Measurements from ENCODE around the gene SORBS2.
"Not testable (repeated sequence)": the region's sequence is repeated elsewhere in the genome, so short reads cannot be mapped to it uniquely, and the experiment has no call there.

SORBS2 gene

GRCh38 chr4:185578284-185578683 lies 233.7 kb downstream of the SORBS2 start:
- no peak for DNase-seq

- DNase-seq = no peak
Measured at GRCh38 chr4:185576962-185577950, 234.7 kb downstream of the SORBS2 start.

DNA sequence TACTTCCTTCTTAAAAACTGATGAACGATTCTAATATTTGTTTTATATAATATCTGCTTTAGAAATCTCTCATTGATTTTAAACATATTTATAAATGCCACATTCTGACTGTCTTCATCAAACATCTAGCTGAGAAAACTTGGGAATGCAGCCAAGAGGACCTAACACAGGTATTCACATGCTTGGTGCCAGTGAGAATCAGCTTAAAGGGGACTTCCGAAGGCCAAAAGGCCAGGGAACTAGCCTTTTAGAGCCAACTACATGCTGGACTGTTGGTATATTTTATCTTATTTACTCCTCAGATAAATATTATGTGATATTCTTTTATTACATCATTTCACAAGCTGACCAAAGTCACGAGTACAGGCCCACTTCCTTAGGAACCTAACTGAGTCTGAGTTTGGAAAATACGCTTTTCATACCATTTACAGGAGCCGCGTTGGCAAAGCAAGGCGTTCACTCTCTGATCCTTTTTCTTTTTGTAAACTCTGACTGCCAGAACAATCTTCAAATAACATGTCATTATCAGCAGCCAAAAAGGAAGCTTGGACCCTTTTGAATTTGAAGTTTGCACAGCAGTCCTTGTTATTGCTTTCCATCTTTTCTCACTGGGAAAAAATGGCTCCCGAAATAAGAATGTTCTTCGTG lies 235.6 kb downstream of the SORBS2 start:
- no peak for DNase-seq

DNA sequence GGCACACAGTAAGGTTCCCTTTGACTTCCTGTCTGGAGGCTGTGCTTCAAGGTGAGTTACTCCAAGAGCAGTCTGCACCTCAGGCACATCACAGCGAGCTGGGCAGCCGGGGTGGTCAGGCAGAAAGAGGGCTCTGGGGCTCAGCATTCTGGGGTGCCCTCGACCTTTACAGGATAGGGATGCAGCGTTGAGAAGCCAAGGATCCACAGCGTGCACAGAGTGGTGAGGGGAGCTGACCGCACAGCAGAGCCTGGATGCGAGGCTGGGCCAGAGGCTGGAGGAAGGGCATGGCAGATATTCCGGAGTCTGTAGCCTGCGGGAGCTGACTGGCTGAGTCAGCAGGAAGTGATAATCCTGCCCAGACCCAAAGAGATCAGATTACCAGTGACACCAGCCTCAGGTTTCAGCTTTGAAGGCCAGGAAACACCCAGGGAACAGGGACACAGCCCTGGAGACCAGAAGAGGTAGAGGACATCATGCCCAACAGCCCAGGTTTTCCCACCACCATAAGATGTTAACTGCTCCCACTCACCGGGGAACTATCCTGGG lies 238.3 kb downstream of the SORBS2 start:
- DNase-seq = no peak

- no peak for DNase-seq
Measured at GRCh38 chr4:185570727-185571126, 241.3 kb downstream of the SORBS2 start.

GRCh38 chr4:185567381-185568376 lies 244.3 kb downstream of the SORBS2 start:
- DNase-seq = no peak

DNA sequence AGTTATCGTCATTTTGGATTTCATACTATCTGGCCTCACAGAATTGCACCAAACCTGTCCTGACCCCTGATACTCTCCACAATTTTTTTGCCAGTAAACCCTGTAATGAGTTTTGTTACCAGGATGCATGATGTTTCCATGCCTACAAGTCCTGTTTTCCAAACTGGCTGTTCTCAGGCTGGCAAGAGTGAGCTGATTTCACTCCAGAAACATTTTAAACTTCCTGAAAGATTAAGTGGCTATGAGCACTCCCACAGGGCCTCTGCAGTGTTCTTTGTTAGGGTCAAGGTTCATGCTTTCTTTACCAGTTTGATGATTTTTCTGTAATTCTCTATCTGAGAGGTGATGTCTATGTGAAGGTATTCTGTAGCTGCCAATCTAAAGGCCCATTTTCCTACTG lies 245.0 kb downstream of the SORBS2 start:
- no peak for DNase-seq

DNA sequence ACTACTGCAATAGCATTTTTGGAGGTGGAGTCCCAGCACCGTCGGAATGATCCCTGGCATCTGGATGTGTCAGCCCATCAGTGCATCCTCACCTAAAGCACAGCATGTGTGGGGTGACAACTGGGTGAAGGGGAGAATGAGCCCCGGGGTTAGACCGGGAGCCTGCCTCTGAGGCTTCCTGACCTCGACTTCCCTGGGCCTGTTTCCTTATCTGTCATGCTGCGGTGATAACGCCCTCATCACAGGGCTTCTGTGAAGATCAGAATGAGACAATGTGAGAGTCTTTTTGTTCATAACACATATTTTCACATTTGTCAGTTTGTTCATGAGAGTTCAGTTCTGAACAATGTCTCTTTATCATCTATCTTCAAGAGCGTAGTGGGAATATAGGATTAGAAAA lies 245.6 kb downstream of the SORBS2 start:
- DNase-seq = no peak

- DNase-seq = no peak
Measured at GRCh38 chr4:185565696-185566095, 246.3 kb downstream of the SORBS2 start.

DNA sequence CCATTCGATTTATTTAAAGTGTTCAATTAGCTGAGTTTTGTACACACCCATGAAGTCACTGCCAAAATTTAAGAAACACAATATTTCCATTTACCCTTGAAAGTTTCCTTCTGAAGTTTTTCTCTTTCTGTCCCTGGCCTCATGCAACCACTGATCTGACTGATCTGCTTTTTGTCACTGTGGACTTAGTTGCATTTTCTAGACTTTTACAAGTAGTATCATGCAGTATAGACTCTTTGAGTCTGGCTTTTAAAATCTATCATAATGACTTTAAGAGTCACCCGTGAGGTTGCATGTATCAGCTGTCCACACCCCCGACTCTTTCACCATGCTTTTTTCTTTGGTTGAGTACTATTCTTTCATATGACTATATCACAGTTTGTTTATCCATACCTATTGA lies 247.6 kb downstream of the SORBS2 start:
- no peak for DNase-seq

DNA sequence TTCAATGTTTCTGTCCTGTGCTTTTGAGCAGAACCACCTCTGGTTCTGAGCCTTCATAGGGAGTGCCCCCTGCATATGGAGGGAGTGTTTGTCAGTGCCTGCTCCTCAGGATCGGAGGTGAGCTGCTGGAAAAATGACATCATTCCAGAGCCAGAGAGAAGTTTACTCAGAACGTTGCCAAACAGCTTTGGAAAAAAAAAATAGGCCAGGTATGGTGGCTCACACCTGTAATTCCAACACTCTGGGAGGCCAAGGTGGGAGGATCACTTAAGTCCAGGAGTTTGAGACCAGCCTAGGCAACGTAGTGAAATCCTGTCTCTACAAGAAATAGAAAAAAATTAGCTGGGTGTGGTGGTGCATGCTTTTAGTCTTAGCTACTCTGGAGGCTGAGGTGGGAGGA lies 249.5 kb downstream of the SORBS2 start:
- no peak for DNase-seq

- DNase-seq = no peak
Measured at GRCh38 chr4:185560316-185560715, 251.7 kb downstream of the SORBS2 start.

GRCh38 chr4:185559915-185560281 lies 252.1 kb downstream of the SORBS2 start:
- DNase-seq = no peak

DNA sequence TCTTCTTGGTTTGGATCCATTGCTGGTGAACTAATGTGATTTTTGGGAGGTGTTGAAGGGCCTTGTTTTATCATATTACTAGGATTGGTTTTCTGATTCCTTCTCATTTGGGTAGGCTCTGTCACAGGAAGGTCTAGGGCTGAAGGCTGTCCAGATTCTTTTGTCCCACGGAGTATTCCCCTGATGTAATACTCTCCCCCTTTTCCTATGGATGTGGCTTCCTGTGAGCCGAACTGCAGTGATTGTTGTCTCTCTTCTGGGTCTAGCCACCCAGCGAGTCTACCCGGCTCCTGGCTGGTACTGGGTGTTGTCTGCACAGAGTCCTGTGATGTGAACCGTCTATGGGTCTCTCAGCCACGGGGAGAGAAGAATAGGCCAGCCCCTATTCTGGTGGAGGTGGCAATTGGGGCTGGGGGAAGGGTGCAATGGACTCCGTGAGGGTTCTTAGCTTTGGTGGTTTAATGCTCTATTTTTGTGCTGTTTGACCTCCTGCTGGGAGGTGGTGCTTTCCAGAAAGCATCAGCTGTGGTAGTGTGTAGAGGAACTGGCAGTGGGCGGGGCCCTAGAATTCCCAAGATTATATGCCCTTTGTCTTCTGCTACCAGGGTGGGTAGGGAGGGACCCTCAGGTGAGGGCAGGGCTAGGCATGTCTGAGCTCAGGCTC lies 252.6 kb downstream of the SORBS2 start:
- not testable (repeated sequence) for DNase-seq

DNA sequence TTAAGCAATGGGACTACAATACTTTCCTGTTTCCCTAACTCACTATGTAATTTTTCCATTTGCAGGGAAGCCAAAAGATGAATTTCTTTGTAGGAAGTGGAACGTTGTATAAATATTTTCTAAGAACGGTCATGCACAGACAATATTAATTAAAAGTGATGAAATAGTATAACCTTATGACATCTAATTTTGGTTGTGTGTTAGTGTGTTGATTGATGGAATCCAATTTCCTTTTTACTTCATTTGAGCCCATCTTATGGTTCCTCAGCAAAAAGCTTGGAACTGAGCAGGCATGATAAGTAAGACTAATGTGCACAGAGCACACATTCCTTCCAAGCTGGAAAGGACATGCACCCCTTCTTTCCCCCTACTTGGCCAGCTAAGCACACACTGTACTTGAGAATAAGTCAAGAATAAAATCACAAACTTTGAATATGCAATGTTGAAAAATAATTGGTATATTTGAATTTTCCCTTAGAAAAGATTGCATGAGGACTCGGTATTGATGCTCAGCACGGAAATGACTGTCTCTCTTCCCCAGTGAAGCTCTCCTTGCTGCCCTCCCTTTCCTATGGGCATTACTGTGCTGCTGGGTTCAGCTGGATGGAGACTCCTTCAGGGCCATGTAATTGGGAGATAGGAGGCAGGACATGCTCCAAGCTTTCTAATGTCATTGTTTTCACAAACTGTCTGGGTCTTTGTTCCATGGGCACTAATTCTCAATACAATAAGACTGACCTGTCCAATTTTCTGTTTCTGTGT lies 257.4 kb downstream of the SORBS2 start:
- no peak for DNase-seq

- DNase-seq = no peak
Measured at GRCh38 chr4:185552254-185552653, 259.7 kb downstream of the SORBS2 start.

- DNase-seq = no peak
Measured at GRCh38 chr4:185550933-185551332, 261.1 kb downstream of the SORBS2 start.

- DNase-seq = no peak
Measured at GRCh38 chr4:185549095-185549639, 262.8 kb downstream of the SORBS2 start.

DNA sequence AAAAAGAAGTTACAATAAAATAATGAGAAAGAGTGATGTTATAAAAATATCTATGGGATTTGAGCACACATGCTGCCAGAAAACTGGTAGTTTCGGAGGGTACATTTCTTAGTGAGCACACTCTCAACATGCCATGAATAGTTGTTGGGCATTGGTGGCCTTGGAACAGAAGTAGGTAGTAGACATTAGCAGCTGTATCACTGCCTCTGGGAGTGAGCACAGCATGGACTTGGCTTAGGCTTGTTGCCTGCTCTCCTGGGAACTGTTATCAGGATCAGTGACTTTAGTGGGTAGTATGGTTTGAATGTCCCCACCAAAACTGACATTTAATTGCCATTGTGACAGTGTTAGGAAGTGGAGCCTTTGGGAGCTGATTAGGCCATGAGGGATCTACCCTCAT lies 263.4 kb downstream of the SORBS2 start:
- no peak for DNase-seq

DNA sequence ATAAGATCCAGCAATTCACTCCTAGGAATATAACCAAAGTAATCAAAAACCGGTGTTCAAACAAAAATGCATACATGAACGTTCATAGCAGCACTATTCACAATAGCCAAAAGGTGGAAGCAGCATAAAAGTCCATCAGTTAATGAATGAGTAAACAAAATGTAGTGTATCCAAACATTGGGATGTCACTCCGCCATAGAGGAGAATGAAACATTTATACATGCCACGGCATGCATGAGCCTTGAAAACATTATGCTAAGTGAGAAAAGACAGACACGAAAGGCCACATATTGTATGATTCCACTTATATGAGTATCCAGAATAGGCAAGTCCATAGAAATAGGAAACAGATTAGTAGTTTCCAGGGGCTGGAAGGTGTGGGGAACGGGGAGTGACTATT lies 265.7 kb downstream of the SORBS2 start:
- no peak for DNase-seq

All from DMS 273 treated with DMSO at 0.1 percent for 48 hours (cell line).